Measurements from ENCODE around the gene OTUD5. TPM values are rescaled to one million over a fixed set of nuclear protein-coding genes. Genes with fewer than 3 reads are reported as not detected.

OTUD5 gene
- total RNA-seq, 1 donor from 2014 or later = 21.2 TPM

DNA sequence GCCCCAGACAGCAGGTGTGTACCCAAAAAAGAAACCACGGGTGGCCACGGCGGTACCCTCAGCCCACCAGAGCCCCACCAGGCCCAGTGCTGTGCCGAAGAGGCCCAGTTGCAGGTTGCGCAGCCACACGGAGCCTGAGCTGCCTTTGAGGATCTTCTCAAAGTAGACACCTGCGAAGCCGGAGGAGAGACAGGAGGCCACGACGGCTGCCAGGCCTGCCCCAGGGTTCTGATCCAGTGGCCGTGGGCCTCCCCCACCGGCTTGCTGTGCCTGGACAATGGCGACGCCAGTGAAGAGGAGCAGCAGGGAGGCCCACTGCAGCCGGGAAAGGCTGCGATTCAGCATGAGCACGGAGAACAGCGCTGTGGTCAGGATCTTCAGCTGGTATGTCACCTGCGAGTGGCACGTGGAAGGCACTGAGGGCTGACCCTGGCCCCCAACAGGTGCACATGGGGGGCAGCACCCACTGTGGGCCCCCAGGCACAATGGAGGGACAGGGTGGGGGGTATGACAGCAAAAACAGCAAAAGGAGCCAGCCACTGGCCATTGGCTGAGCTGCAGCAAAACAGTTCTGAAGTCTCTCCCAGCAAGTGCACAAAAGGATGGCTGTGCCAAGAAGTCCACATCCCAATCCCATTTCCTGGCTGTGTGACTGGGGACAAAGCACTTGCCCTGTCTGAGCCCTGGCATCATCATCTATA lies 52.2 kb downstream of the OTUD5 start:
- peaks cover 30% of the 10 kb centered on the region for H3K36me3 ChIP-seq
- intact Hi-C loops (cut with micrococcal nuclease) = no loop called here

DNA sequence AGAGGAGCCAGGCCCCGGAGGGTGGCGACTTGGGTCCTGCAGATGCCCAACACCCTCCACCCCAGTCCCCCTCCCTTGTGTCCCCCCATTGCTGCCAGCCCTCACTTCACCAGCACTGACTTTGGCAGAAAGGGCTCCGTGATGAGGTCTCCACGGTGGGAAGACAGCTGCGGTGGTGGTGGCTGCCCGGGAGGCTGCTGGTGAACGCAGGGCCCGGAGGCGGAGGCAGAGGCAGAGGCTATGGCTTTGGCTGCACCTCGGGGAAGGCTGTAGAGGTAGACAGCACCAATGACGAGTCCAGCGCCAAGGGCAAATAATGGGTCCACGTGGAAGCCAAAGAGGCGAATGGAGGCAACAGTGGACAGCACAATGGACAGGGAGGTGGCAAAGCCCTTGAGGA lies 52.8 kb downstream of the OTUD5 start:
- H3K4me1 ChIP-seq = peaks cover under 1% of the 10 kb centered on the region
- H3K36me3 ChIP-seq = peaks cover 31% of the 10 kb centered on the region

More for the DNA sequence above, 52.2 kb downstream of the OTUD5 start:
- Histone ChIP-seq H3K9me3 (replicated peaks) (no peaks in the 10 kb centered on the region), H3K4me3 (no peak overlapping the region), H3K27me3 (ENCODE audit: low read depth) (no peaks in the 10 kb centered on the region), H3K4me1 (peaks cover under 1% of the 10 kb centered on the region), H3K27ac (replicated peaks) (no peak overlapping the region)
- TF ChIP-seq, protein P1, sequence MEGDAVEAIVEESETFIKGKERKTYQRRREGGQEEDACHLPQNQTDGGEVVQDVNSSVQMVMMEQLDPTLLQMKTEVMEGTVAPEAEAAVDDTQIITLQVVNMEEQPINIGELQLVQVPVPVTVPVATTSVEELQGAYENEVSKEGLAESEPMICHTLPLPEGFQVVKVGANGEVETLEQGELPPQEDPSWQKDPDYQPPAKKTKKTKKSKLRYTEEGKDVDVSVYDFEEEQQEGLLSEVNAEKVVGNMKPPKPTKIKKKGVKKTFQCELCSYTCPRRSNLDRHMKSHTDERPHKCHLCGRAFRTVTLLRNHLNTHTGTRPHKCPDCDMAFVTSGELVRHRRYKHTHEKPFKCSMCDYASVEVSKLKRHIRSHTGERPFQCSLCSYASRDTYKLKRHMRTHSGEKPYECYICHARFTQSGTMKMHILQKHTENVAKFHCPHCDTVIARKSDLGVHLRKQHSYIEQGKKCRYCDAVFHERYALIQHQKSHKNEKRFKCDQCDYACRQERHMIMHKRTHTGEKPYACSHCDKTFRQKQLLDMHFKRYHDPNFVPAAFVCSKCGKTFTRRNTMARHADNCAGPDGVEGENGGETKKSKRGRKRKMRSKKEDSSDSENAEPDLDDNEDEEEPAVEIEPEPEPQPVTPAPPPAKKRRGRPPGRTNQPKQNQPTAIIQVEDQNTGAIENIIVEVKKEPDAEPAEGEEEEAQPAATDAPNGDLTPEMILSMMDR (IDR thresholded peaks at IDR 0.05; ENCODE audit: borderline replicate concordance) = no peak
- no peak for DNase-seq

DNA sequence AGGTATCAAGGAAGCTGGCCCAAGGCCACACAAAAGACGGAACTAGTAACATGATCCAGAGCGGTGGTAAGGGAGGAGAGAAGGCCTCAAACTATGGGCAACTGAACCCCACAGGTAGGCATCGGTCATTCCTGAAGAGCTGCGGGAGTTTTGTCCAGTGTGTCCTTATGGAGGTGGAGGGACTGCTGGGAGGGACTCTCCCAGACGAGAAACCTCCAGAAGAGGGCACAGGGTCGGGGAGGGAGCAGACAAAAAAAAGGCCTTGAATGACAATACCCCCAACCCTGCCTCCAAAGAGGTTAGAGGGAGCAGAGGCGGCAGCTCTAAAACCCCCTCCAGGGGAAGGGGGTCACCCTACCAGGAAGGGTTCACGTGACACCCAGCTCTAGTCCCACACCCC lies 53.2 kb downstream of the OTUD5 start:
- peaks cover 34% of the 10 kb centered on the region for H3K36me3 ChIP-seq
- no peak for DNase-seq
- H3K27ac ChIP-seq (replicated peaks) = no peak overlapping the region
- H3K9me3 ChIP-seq (replicated peaks) = no peaks in the 10 kb centered on the region
- H3K4me3 ChIP-seq = no peak overlapping the region
- H3K4me1 ChIP-seq = peaks cover 5% of the 10 kb centered on the region
- TF ChIP-seq, protein P1 (IDR thresholded peaks at IDR 0.05; ENCODE audit: borderline replicate concordance) = no peak
- intact Hi-C loops (cut with micrococcal nuclease) = no loop called here
- no peaks in the 10 kb centered on the region for H3K27me3 ChIP-seq (ENCODE audit: low read depth)

More for the DNA sequence above, 52.8 kb downstream of the OTUD5 start:
- TF ChIP-seq, protein P1 (IDR thresholded peaks at IDR 0.05; ENCODE audit: borderline replicate concordance) = no peak
- intact Hi-C loops (cut with micrococcal nuclease) = no loop called here
- DNase-seq = no peak
- no peak overlapping the region for H3K27ac ChIP-seq (replicated peaks)
- no peaks in the 10 kb centered on the region for H3K9me3 ChIP-seq (replicated peaks)
- H3K27me3 ChIP-seq (ENCODE audit: low read depth) = no peaks in the 10 kb centered on the region
- no peak overlapping the region for H3K4me3 ChIP-seq

DNA sequence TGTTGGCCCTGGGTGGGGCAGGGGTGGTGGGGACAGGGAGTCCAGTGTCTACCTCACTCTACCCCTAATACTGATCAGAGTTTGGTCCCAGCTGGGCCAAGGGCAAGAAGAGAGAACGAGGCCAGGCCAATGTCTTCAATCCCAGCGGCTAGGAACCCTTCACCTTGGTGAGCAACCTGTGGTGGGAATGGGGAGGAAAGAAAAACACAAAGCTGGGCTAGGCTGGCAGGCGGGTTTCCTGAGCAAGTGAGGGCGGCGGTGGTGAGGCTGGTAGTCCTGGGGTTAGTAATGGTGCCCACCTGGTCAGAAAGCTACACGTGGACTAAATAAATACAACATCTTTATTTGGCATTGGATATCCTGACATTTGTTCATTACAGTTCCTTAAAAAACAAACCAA lies 54.1 kb downstream of the OTUD5 start:
- Histone ChIP-seq H3K9me3 (replicated peaks) (no peaks in the 10 kb centered on the region), H3K4me3 (no peak overlapping the region), H3K27me3 (ENCODE audit: low read depth) (no peaks in the 10 kb centered on the region), H3K36me3 (peaks cover 34% of the 10 kb centered on the region), H3K4me1 (peaks cover 14% of the 10 kb centered on the region), H3K27ac (replicated peaks) (no peak overlapping the region)
- intact Hi-C loops (cut with micrococcal nuclease) = no loop called here
- no peak for DNase-seq
- TF ChIP-seq, protein P1 (IDR thresholded peaks at IDR 0.05; ENCODE audit: borderline replicate concordance) = no peak

DNA sequence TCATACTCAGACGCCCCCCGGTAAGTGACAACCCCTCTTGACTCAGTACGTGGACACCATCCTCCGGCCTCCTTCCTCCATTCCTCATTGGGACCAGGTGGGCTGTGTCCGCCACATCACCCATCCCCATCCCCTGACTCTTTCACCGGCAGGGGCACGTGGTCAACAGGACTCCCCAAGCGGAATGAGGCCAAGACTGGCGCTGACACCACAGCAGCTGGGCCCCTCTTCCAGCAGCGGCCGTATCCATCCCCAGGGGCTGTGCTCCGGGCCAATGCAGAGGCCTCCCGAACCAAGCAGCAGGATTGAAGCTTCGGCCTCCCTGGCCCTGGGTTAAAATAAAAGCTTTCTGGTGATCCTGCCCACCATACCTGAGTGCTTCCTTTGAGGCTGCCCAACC lies 54.6 kb downstream of the OTUD5 start:
- TF ChIP-seq, protein P1 (IDR thresholded peaks at IDR 0.05; ENCODE audit: borderline replicate concordance) = no peak

More for the DNA sequence above, 54.6 kb downstream of the OTUD5 start:
- H3K4me3 ChIP-seq = no peak overlapping the region
- no peak for DNase-seq
- H3K36me3 ChIP-seq = peaks cover 34% of the 10 kb centered on the region
- H3K27me3 ChIP-seq (ENCODE audit: low read depth) = no peaks in the 10 kb centered on the region
- H3K4me1 ChIP-seq = peaks cover 15% of the 10 kb centered on the region
- H3K9me3 ChIP-seq (replicated peaks) = no peaks in the 10 kb centered on the region
- H3K27ac ChIP-seq (replicated peaks) = no peak overlapping the region
- intact Hi-C loops (cut with micrococcal nuclease) = no loop called here
